Heart right ventricle (tissue), 16 donors: Measurements from ENCODE around the gene SPDL1. TPM values are rescaled to one million over a fixed set of nuclear protein-coding genes. Genes with fewer than 3 reads are reported as not detected.

Experiments used
- ATAC-seq, 8 donors: fragments of 200-7000 bp; cut with Tn5 transposase; one replicate each; pipeline ENCODE4 v1.9.1; 2020; ENCODE audit warnings: mild to moderate bottlenecking in 8 of 8, moderate library complexity in 8 of 8, moderate number of reproducible peaks in 1 of 8
- DNase-seq, 2 donors: peaks; one replicate each; pipeline ENCODE4 v3.0.0-alpha.2; 2020
- H3K27ac ChIP-seq, 10 donors: fragments of 200-600 bp; sonication (generic) in 2 of 10; one replicate each; pipeline versions ENCODE4 v1.5.0 to v1.8.0; 2020 to 2022; ENCODE audit warnings: mild to moderate bottlenecking in 3 of 10
- H3K27me3 ChIP-seq, 7 donors: fragments of 200-600 bp; one replicate each; pipeline ENCODE4 v1.8.0; 2021 to 2022; ENCODE audit warnings: mild to moderate bottlenecking in 2 of 7
- H3K36me3 ChIP-seq, 9 donors: fragments of 200-600 bp; sonication (generic) in 1 of 9; one replicate each; pipeline versions ENCODE4 v1.5.0 to v1.8.0; 2020 to 2022; ENCODE audit warnings: mild to moderate bottlenecking in 2 of 9
- H3K4me1 ChIP-seq, 9 donors: fragments of 200-600 bp; sonication (generic) in 1 of 9; one replicate each; pipeline versions ENCODE4 v1.5.0 to v1.8.0; 2020 to 2022; ENCODE audit warnings: mild to moderate bottlenecking in 4 of 9
- H3K4me3 ChIP-seq, 10 donors: fragments of 200-600 bp; sonication (generic) in 2 of 10; one replicate each; pipeline versions ENCODE4 v1.5.0 to v1.8.0; 2020 to 2022; ENCODE audit warnings: mild to moderate bottlenecking in 7 of 10, moderate library complexity in 2 of 10
- H3K9me3 ChIP-seq, 11 donors: fragments of 200-600 bp in 10 of 11; sonication (generic) in 2 of 11; one replicate each; pipeline versions ENCODE4 v1.5.0 to v1.8.0; 2013 to 2022; ENCODE audit warnings: mild to moderate bottlenecking in 2 of 11, control low read depth in 1 of 11, moderate library complexity in 1 of 11
- CTCF ChIP-seq, 9 donors: fragments of 200-600 bp; sonication (generic) in 2 of 9; IDR thresholded peaks; one replicate each; pipeline versions ENCODE4 v1.5.0 to v1.8.0; 2021 to 2022; ENCODE audit warnings: antibody characterized with exemption in 9 of 9, mild to moderate bottlenecking in 5 of 9, moderate library complexity in 1 of 9
- WGBS, 2 donors: extraction: QIAGEN DNeasy Blood & Tissue Kit; methylation state at CpG; one replicate each; pipeline ENCODE4 v1.1.7; 2013; ENCODE audit warnings: inconsistent platforms in 1 of 2; 5-methylcytosine and 5-hydroxymethylcytosine counted together
- intact Hi-C, 10 donors: fragments of 100-400 bp; cut with DNase I; formaldehyde crosslinking; loops; one replicate each; pipeline versions ENCODE4 v1.11.1 to v1.14.2; 2022
- polyA plus RNA-seq, 2 donors: library from polyadenylated mRNA; stranded (reverse); fragments of 200-250 nt; gene quantifications; one replicate each; pipeline ENCODE4 v1.2.3, GENCODE V29; 2013
- total RNA-seq, 10 donors: library from RNA; stranded (reverse); fragmentation: NEBNext Ultra II Directional in 3 of 10; extraction: Animal tissue kit (Norgen Biotek cat#: 25700) in 3 of 10; gene quantifications; one replicate each; pipeline versions ENCODE4 v1.2.1 to v1.2.4, GENCODE V29; 2021 to 2023
- donor health status: Arrhythmogenic right ventricular cardiomyopathy.
- donor health status: ischemic (EF 13 %, LVEDD 7.1; RV severe dilation, severe dysfunction).
- donor health status: healthy with polysubstance abuse.
- donor health status: DM: no; HTN: yes; CAD: no.
- donor health status: DM: no; HTN: no; CAD: no.
- donor health status: ischemic (EF 25% LVEDD 6.9; RV normal size, moderate dysfunction).
- donor health status: ischemic (EF 25% LVEDD 5.7; RV mildly dilated, moderate dysfunction).
- donor health status: healthy.
- donor health status: DM: yes; HTN: yes; CAD: no.
- donor health status: Ischemic cardiomyopathy.
- donor health status: ischemic (EF 35%, LVEDD 5.7; RV mildly dilated, moderate dysfunction).
- donor health status: nonischemic (EF 11% LVEDD 7.7; RV severe dilation, severe dysfunction).
- donor health status: DM: yes; HTN: yes; CAD: no.
- donor health status: PGD.
- donor health status: ischemic (EF 29% LVEDD 5.4; RV normal size, mild dysfunction).
- donor health status: nonischemic (EF 23%, LVEDD 6.1; RV moderate dilation, normal function).

SPDL1 gene
- total and polyA plus RNA-seq, 12 donors: 2.9 to 5.7 (median 4.1) TPM

GRCh38 chr5:169592937-169593650, 9.5 kb downstream of the SPDL1 start:
- TF ChIP-seq CTCF (IDR thresholded peaks at IDR 0.05): no peak
- ATAC-seq: no peak
- Histone ChIP-seq H3K9me3 (no peaks in the 10 kb centered on the region), H3K36me3 (peaks cover 0 to 99% (median 23%) of the 10 kb centered on the region in 9 donors), H3K4me3 (no peak overlapping the region), H3K4me1 (no peaks in the 10 kb centered on the region), H3K27ac (no peak overlapping the region), H3K27me3 (no peaks in the 10 kb centered on the region)
- WGBS, 2 donors: 97 to 98% methylated on average over 6 of the region's 6 CpGs
- no peak for DNase-seq
- intact Hi-C loops: no loop called here

GRCh38 chr5:169595172-169595820, 11.7 kb downstream of the SPDL1 start:
- Histone ChIP-seq H3K4me1 (no peaks in the 10 kb centered on the region), H3K27ac (no peak overlapping the region), H3K36me3 (peaks cover 0 to 99% (median 31%) of the 10 kb centered on the region in 9 donors), H3K4me3 (no peak overlapping the region), H3K9me3 (no peaks in the 10 kb centered on the region), H3K27me3 (no peaks in the 10 kb centered on the region)
- intact Hi-C loops: no loop called here
- 88 to 89% methylated on average over 1 of the region's 1 CpG for WGBS, 2 donors
- no peak for TF ChIP-seq CTCF (IDR thresholded peaks at IDR 0.05)
- no peak for DNase-seq
- ATAC-seq: no peak

GRCh38 chr5:169599451-169599850, 15.9 kb downstream of the SPDL1 start:
- Histone ChIP-seq H3K9me3 (no peaks in the 10 kb centered on the region), H3K27me3 (no peaks in the 10 kb centered on the region), H3K27ac (no peak overlapping the region), H3K36me3 (peaks cover 0 to 99% (median 36%) of the 10 kb centered on the region in 9 donors), H3K4me3 (no peak overlapping the region), H3K4me1 (no peaks in the 10 kb centered on the region)
- WGBS, 2 donors: 77 to 81% methylated on average over 4 of the region's 4 CpGs
- TF ChIP-seq CTCF (IDR thresholded peaks at IDR 0.05): no peak
- intact Hi-C loops: no loop called here
- DNase-seq (no peak), ATAC-seq (no peak)

GRCh38 chr5:169602535-169602934, 19.0 kb downstream of the SPDL1 start:
- intact Hi-C loops: no loop called here
- H3K4me1 ChIP-seq: no peaks in the 10 kb centered on the region
- no peak for DNase-seq

More at GRCh38 chr5:169602535-169602934, 19.0 kb downstream of the SPDL1 start:
- Histone ChIP-seq H3K27ac (no peak overlapping the region), H3K27me3 (peaks cover 0 to 4% (median 0%) of the 10 kb centered on the region in 7 donors), H3K36me3 (peaks cover 0 to 79% (median 26%) of the 10 kb centered on the region in 9 donors), H3K9me3 (no peaks in the 10 kb centered on the region), H3K4me3 (no peak overlapping the region)
- no peak for TF ChIP-seq CTCF (IDR thresholded peaks at IDR 0.05)
- ATAC-seq: no peak
